ENCODE measurements around the gene EPSTI1. TPM values are rescaled to one million over a fixed set of nuclear protein-coding genes. Genes with fewer than 3 reads are reported as not detected.

Gene EPSTI1
- total RNA-seq, 1 experiment from 2014 or later, result 0.69 TPM

DNA sequence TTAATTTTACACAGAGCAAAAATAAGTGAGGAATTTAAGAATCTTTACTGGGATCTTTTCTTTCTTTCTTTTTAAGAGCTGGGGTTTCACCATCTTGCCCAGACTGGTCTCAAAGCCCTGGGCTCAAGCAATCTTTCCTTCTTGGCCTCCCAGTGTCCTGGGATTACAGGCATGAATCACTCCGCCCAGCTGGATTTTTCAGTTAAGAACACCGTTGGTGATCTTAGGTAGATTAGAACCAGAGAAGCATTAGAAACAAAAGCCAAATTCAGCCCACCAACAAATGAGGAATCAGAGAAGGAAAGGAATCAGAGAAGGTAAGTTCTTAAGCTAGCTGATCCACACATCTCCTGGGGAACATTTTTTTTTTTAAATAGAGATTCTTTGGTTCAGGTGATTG lies 34.2 kb downstream of the EPSTI1 start:
- ATAC-seq, result no peak
- TF ChIP-seq TCF7L2 (IDR thresholded peaks at IDR 0.05; ENCODE audit: low read depth, low read length), result no peak
- TF ChIP-seq, protein P1, sequence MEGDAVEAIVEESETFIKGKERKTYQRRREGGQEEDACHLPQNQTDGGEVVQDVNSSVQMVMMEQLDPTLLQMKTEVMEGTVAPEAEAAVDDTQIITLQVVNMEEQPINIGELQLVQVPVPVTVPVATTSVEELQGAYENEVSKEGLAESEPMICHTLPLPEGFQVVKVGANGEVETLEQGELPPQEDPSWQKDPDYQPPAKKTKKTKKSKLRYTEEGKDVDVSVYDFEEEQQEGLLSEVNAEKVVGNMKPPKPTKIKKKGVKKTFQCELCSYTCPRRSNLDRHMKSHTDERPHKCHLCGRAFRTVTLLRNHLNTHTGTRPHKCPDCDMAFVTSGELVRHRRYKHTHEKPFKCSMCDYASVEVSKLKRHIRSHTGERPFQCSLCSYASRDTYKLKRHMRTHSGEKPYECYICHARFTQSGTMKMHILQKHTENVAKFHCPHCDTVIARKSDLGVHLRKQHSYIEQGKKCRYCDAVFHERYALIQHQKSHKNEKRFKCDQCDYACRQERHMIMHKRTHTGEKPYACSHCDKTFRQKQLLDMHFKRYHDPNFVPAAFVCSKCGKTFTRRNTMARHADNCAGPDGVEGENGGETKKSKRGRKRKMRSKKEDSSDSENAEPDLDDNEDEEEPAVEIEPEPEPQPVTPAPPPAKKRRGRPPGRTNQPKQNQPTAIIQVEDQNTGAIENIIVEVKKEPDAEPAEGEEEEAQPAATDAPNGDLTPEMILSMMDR (IDR thresholded peaks at IDR 0.05), result no peak
- TF ChIP-seq SIN3A (IDR thresholded peaks at IDR 0.05; ENCODE audit: borderline replicate concordance, insufficient read depth, low read depth, low read length), result no peak
- TF ChIP-seq REST (IDR thresholded peaks at IDR 0.05; ENCODE audit: insufficient read depth in 1 of 2, low read depth in 2 of 2, low read length in 1 of 2), result no peak
- no peak for TF ChIP-seq POLR2AphosphoS5 (IDR thresholded peaks at IDR 0.05; ENCODE audit: low read depth, low read length)
- no peak for DNase-seq (ENCODE audit: low read depth, low spot score)
- intact Hi-C loops (cut with micrococcal nuclease; ENCODE audit: unreplicated experiment), result no loop called here
- Histone ChIP-seq H3K36me3 (ENCODE audit: control insufficient read depth, insufficient read depth, low read length) (no peaks in the 10 kb centered on the region), H3K4me3 (ENCODE audit: low read depth in 2 of 2, low read length in 2 of 2) (no peak overlapping the region), H3K27ac (ENCODE audit: low read length) (no peak overlapping the region), H3K9me3 (ENCODE audit: control insufficient read depth, insufficient read depth, low read depth, low read length) (no peaks in the 10 kb centered on the region), H3K27me3 (ENCODE audit: control insufficient read depth, insufficient read depth, low read length) (no peaks in the 10 kb centered on the region; the same call in 1 of the 2 replicates), H3K4me1 (ENCODE audit: control insufficient read depth, insufficient read depth, low read length) (no peaks in the 10 kb centered on the region)
- ChIA-PET CTCF (no interaction called here), POLR2A (no interaction called here)
- in situ Hi-C loops (cut with HindIII; ENCODE audit: low pct_unique_long_range_greater_than_20kb, low sequenced_read_pairs), result no loop called here
- BruUV-seq (replicated peaks), result no TSS peak

DNA sequence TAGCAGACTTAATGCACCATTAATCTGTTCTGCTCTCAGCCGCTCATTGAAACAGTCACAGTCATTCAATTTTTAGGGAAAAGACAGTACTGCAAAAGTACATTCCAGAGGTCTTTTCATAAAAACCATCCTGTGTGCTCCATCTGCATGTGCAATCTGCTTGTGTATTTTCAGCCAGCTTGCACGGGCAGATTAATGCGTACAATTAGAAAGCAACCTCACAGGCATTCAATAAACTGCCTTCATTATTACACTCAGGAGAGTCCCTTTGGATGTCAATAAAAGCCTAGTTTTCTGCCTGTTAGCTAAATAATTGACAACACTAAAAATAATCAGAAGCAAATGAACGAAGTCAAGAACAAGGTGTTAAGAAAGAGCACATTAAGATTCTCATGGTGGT lies 41.9 kb downstream of the EPSTI1 start:
- in situ Hi-C loops (cut with HindIII; ENCODE audit: low pct_unique_long_range_greater_than_20kb, low sequenced_read_pairs) (no loop called here), intact Hi-C loops (cut with micrococcal nuclease; ENCODE audit: unreplicated experiment) (no loop called here)
- H3K36me3 ChIP-seq (ENCODE audit: control insufficient read depth, insufficient read depth, low read length), result no peaks in the 10 kb centered on the region
- no peaks in the 10 kb centered on the region for H3K9me3 ChIP-seq (ENCODE audit: control insufficient read depth, insufficient read depth, low read depth, low read length)
- CTCF ChIA-PET, result no interaction called here
- H3K27ac ChIP-seq (ENCODE audit: low read length), result no peak overlapping the region
- H3K27me3 ChIP-seq (ENCODE audit: control insufficient read depth, insufficient read depth, low read length), result no peaks in the 10 kb centered on the region
- POLR2A ChIA-PET, result no interaction called here
- ATAC-seq (no peak), DNase-seq (ENCODE audit: low read depth, low spot score) (no peak)
- TF ChIP-seq SIN3A (IDR thresholded peaks at IDR 0.05; ENCODE audit: borderline replicate concordance, insufficient read depth, low read depth, low read length) (no peak), TCF7L2 (IDR thresholded peaks at IDR 0.05; ENCODE audit: low read depth, low read length) (no peak), REST (IDR thresholded peaks at IDR 0.05; ENCODE audit: insufficient read depth in 1 of 2, low read depth in 2 of 2, low read length in 1 of 2) (no peak), POLR2AphosphoS5 (IDR thresholded peaks at IDR 0.05; ENCODE audit: low read depth, low read length) (no peak)
- TF ChIP-seq, protein P1 (IDR thresholded peaks at IDR 0.05), result no peak
- H3K4me1 ChIP-seq (ENCODE audit: control insufficient read depth, insufficient read depth, low read length), result no peaks in the 10 kb centered on the region
- H3K4me3 ChIP-seq (ENCODE audit: low read depth in 2 of 2, low read length in 2 of 2), result no peak overlapping the region
- BruUV-seq (replicated peaks), result no TSS peak
